Measurements from ENCODE around the gene SIRT3. TPM values are rescaled to one million over a fixed set of nuclear protein-coding genes. Genes with fewer than 3 reads are reported as not detected.
"Not testable (repeated sequence)": the region's sequence is repeated elsewhere in the genome, so short reads cannot be mapped to it uniquely, and the experiment has no call there.

Gene SIRT3
- total RNA-seq, 1 experiment from 2014 or later = 13.9 TPM

DNA sequence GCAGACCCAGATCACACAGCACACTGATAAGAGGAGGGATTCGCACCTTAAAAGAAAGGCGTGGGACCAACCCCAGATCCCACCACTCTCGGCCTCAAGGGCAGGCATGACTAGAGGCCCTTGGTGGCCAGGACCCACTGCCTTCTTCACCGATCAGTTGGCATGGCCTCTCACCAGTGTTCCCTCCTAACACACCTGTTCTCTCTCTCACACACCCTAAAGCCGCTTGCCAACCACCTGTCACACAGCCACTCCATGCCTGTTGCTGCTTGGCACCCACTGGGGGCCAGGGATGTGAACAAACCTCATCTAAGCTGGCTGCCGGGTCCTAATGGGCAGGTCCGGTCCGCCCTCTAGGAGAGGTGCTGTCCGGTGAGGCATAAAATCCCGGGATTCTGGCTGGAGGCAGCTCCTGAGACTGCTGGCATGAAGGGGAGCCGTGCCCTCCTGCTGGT is 43.4 kb downstream of the SIRT3 start, which contains the start of gene SCGB1C1:
Gene SCGB1C1 (plus strand): TSS at position 405 of the 455 bp plus-strand sequence. CDS start 22 bp downstream, at position 427.
- H4K8ac ChIP-seq (replicated peaks; ENCODE audit: insufficient read length, low read depth, low read length); H3K9me3 ChIP-seq (ENCODE audit: control insufficient read depth, low read depth, low read length); H3K23ac ChIP-seq (ENCODE audit: insufficient read length, low read depth, low read length); H2BK5ac ChIP-seq (ENCODE audit: insufficient read length, low read length); H3T11ph ChIP-seq (ENCODE audit: low read length); H3K23me2 ChIP-seq (ENCODE audit: insufficient read length, low read depth, low read length, poor library complexity, severe bottlenecking); H4K91ac ChIP-seq (ENCODE audit: insufficient read length, low read depth, low read length); H2BK15ac ChIP-seq (ENCODE audit: low read depth, low read length); H2AK5ac ChIP-seq (ENCODE audit: insufficient read length, low read length); H3K79me2 ChIP-seq (ENCODE audit: insufficient read depth, low read length); H3K9ac ChIP-seq (ENCODE audit: extremely low read depth, insufficient read length, low read length); H3K4me2 ChIP-seq (ENCODE audit: insufficient read depth, insufficient read length, low read length); H2AFZ ChIP-seq (ENCODE audit: low read length); H3K4ac ChIP-seq (ENCODE audit: low read depth, low read length); H3K27ac Mint-ChIP-seq; H3K36me3 Mint-ChIP-seq (ENCODE audit: insufficient read depth in 1 of 3, low read depth in 3 of 3); H3K27me3 Mint-ChIP-seq (ENCODE audit: low read depth); DNase-seq; H2BK12ac ChIP-seq (ENCODE audit: insufficient read length, low read depth, low read length); H2BK120ac ChIP-seq (ENCODE audit: low read depth, low read length, poor library complexity, severe bottlenecking); H3K14ac ChIP-seq (ENCODE audit: insufficient read depth, low read length); H3K56ac ChIP-seq (ENCODE audit: insufficient read length, low read depth, low read length); H3K79me1 ChIP-seq (ENCODE audit: insufficient read depth, low read depth, low read length, poor library complexity, severe bottlenecking); H3K4me3 Mint-ChIP-seq; H3K4me1 ChIP-seq (ENCODE audit: insufficient read depth, low read length); H3K27ac ChIP-seq (ENCODE audit: insufficient read length, low read depth, low read length); H3K4me1 Mint-ChIP-seq; H4K20me1 ChIP-seq (ENCODE audit: control insufficient read depth, insufficient read depth, insufficient read length); H2BK20ac ChIP-seq (ENCODE audit: low read depth, low read length, poor library complexity, severe bottlenecking); H3K18ac ChIP-seq (ENCODE audit: insufficient read length, low read depth, low read length); H4K5ac ChIP-seq (ENCODE audit: insufficient read length, low read depth, low read length); H3K27me3 ChIP-seq (ENCODE audit: insufficient read depth, low read length): not testable (repeated sequence)
- no CpG with 5 or more reads among the region's 11 CpGs for WGBS (ENCODE audit: extremely low coverage, insufficient read length, low lambda C conversion rate)
- H3K9me3 Mint-ChIP-seq = peaks cover 9 to 19% of the 10 kb centered on the region in 2 experiments

GRCh38 chr11:191490-192478 is 44.4 kb downstream of the SIRT3 start:
- 100% methylated on average over 1 of the region's 8 CpGs for WGBS (ENCODE audit: extremely low coverage, insufficient read length, low lambda C conversion rate)

More at GRCh38 chr11:191490-192478, 44.4 kb downstream of the SIRT3 start:
- not testable (repeated sequence) for H2AFZ ChIP-seq (ENCODE audit: low read length); H2BK5ac ChIP-seq (ENCODE audit: insufficient read length, low read length); H3K79me2 ChIP-seq (ENCODE audit: insufficient read depth, low read length); H3K9ac ChIP-seq (ENCODE audit: extremely low read depth, insufficient read length, low read length); H3K4me1 Mint-ChIP-seq; H3K27ac Mint-ChIP-seq; H3K4me3 Mint-ChIP-seq; H2BK20ac ChIP-seq (ENCODE audit: low read depth, low read length, poor library complexity, severe bottlenecking); H4K8ac ChIP-seq (replicated peaks; ENCODE audit: insufficient read length, low read depth, low read length); H4K91ac ChIP-seq (ENCODE audit: insufficient read length, low read depth, low read length); H3K27me3 ChIP-seq (ENCODE audit: insufficient read depth, low read length); H3K4ac ChIP-seq (ENCODE audit: low read depth, low read length); H2BK15ac ChIP-seq (ENCODE audit: low read depth, low read length); H3K18ac ChIP-seq (ENCODE audit: insufficient read length, low read depth, low read length); H3T11ph ChIP-seq (ENCODE audit: low read length); H3K36me3 Mint-ChIP-seq (ENCODE audit: insufficient read depth in 1 of 3, low read depth in 3 of 3); H2AK5ac ChIP-seq (ENCODE audit: insufficient read length, low read length); DNase-seq; H3K23ac ChIP-seq (ENCODE audit: insufficient read length, low read depth, low read length); H3K4me2 ChIP-seq (ENCODE audit: insufficient read depth, insufficient read length, low read length); H2BK12ac ChIP-seq (ENCODE audit: insufficient read length, low read depth, low read length); H3K23me2 ChIP-seq (ENCODE audit: insufficient read length, low read depth, low read length, poor library complexity, severe bottlenecking); H3K9me3 ChIP-seq (ENCODE audit: control insufficient read depth, low read depth, low read length); H2BK120ac ChIP-seq (ENCODE audit: low read depth, low read length, poor library complexity, severe bottlenecking); H3K4me1 ChIP-seq (ENCODE audit: insufficient read depth, low read length); H3K79me1 ChIP-seq (ENCODE audit: insufficient read depth, low read depth, low read length, poor library complexity, severe bottlenecking); H3K27me3 Mint-ChIP-seq (ENCODE audit: low read depth); H3K27ac ChIP-seq (ENCODE audit: insufficient read length, low read depth, low read length); H4K20me1 ChIP-seq (ENCODE audit: control insufficient read depth, insufficient read depth, insufficient read length); H3K56ac ChIP-seq (ENCODE audit: insufficient read length, low read depth, low read length); H3K14ac ChIP-seq (ENCODE audit: insufficient read depth, low read length); H4K5ac ChIP-seq (ENCODE audit: insufficient read length, low read depth, low read length)
- peaks cover 10 to 17% of the 10 kb centered on the region in 2 experiments for H3K9me3 Mint-ChIP-seq

Measured in H9 (cell line).